HepG2 (cell line): Measurements from ENCODE around the gene CD68. TPM values are rescaled to one million over a fixed set of nuclear protein-coding genes. Genes with fewer than 3 reads are reported as not detected.

Source experiments
- CBX5 ChIP-seq: sonication (generic); formaldehyde crosslinking; IDR thresholded peaks from 2 replicates; pipeline ENCODE4 v1.4.0; 2020; ENCODE audit warnings: missing genetic modification reagents, borderline replicate concordance
- JDP2 ChIP-seq: sonication (generic); formaldehyde crosslinking; IDR thresholded peaks from 2 replicates; pipeline ENCODE4 v1.8.1; 2022; ENCODE audit warnings: missing genetic modification reagents, borderline replicate concordance
- NFKBIZ ChIP-seq: IDR thresholded peaks from 2 replicates; pipeline ENCODE4 v1.6.1; 2018; ENCODE audit warnings: missing genetic modification reagents, missing compliant biosample characterization
- RCOR2 ChIP-seq: IDR thresholded peaks from 2 replicates; pipeline ENCODE4 v1.6.1; 2016; ENCODE audit warnings: missing biosample characterization, missing genetic modification reagents
- ZFP62 ChIP-seq: sonication (generic); formaldehyde crosslinking; IDR thresholded peaks from 2 replicates; pipeline ENCODE4 v1.4.0; 2020; ENCODE audit warnings: missing genetic modification reagents
- ZKSCAN1 ChIP-seq: fragments of 150-350 bp; IDR thresholded peaks from 2 replicates; pipeline ENCODE4 v1.6.1; 2014; ENCODE audit warnings: low read length
- ZNF3 ChIP-seq: IDR thresholded peaks from 2 replicates; pipeline ENCODE4 v1.7.0; 2017; ENCODE audit warnings: inconsistent platforms
- ZNF878 ChIP-seq: sonication (generic); formaldehyde crosslinking; IDR thresholded peaks from 2 replicates; pipeline ENCODE4 v1.8.1; 2023; ENCODE audit warnings: mild to moderate bottlenecking, missing genetic modification reagents, moderate library complexity
- polyA plus RNA-seq, 8 experiments: library from polyadenylated mRNA; depleted of rRNA in 3 of 8; stranded (reverse) in 7 of 8; unstranded in 1 of 8; fragments of >200 nt; fragmentation: Illumina TruSeq in 4 of 8; extraction: Trizol in 4 of 8; gene quantifications; 2 replicates each; pipeline versions ENCODE4 v1.2.1 to v1.2.3, GENCODE V29; 2011 to 2016; ENCODE audit warnings: low read depth in 4 of 8, missing spikeins in 1 of 8, mixed read lengths in 1 of 8; ENCODE audit not compliant: insufficient read depth in 1 of 8
- total RNA-seq, 5 experiments: library from RNA; depleted of rRNA; stranded (reverse); fragments of >200 nt; fragmentation: Illumina TruSeq; extraction: Trizol; gene quantifications; 2 replicates each; pipeline ENCODE4 v1.2.3, GENCODE V29; 2016; ENCODE audit warnings: low read depth in 1 of 5
- TF ChIP-seq, protein P1 (sequence below): sonication (generic); formaldehyde crosslinking; IDR thresholded peaks from 2 replicates; pipeline ENCODE4 v1.4.0; 2020; ENCODE audit warnings: missing genetic modification reagents, borderline replicate concordance
- TF ChIP-seq, protein P2 (sequence below): sonication (generic); formaldehyde crosslinking; IDR thresholded peaks from 2 replicates; pipeline ENCODE4 v1.4.0; 2020; ENCODE audit warnings: missing genetic modification reagents
- TF ChIP-seq, protein P3 (sequence below): sonication (generic); formaldehyde crosslinking; IDR thresholded peaks from 2 replicates; pipeline ENCODE4 v1.4.0; 2020; ENCODE audit warnings: missing genetic modification reagents
- TF ChIP-seq, protein P4 (sequence below): sonication (generic); formaldehyde crosslinking; IDR thresholded peaks from 2 replicates; pipeline ENCODE4 v1.4.0; 2020; ENCODE audit warnings: missing genetic modification reagents

The CD68 gene
- total and polyA plus RNA-seq, 2 of the 13 experiments (the other 11 are each of a cell fraction or from before 2014, with no cell fraction given) = 10.3 to 104 TPM

DNA sequence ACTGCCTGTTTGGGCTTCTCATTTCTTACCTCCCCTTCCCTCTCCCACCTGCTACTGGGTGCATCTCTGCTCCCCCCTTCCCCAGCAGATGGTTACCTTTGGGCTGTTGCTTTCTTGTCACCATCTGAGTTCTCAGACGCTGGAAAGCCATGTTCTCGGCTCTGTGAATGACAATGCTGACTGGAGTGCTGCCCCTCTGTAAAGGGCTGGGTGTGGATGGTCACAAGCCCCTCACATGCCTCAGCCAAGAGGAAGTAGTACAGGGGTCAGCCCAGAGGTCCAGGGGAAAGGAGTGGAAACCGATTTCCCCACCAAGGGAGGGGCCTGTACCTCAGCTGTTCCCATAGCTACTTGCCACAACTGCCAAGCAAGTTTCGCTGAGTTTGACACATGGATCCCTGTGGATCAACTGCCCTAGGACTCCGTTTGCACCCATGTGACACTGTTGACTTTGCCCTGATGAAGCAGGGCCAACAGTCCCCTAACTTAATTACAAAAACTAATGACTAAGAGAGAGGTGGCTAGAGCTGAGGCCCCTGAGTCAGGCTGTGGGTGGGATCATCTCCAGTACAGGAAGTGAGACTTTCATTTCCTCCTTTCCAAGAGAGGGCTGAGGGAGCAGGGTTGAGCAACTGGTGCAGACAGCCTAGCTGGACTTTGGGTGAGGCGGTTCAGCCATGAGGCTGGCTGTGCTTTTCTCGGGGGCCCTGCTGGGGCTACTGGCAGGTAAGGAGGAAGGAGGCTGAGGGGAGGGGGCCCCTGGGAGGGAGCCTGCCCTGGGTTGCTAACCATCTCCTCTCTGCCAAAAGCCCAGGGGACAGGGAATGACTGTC, at the start of gene CD68 (continued):
- peak; percentile 88; the same call in 1 of the 2 replicates for TF ChIP-seq ZNF878
- TF ChIP-seq CBX5 (CRISPR knock-in tag) = peak; percentile 79; the same call in 1 of the 2 replicates
- TF ChIP-seq, protein P1, sequence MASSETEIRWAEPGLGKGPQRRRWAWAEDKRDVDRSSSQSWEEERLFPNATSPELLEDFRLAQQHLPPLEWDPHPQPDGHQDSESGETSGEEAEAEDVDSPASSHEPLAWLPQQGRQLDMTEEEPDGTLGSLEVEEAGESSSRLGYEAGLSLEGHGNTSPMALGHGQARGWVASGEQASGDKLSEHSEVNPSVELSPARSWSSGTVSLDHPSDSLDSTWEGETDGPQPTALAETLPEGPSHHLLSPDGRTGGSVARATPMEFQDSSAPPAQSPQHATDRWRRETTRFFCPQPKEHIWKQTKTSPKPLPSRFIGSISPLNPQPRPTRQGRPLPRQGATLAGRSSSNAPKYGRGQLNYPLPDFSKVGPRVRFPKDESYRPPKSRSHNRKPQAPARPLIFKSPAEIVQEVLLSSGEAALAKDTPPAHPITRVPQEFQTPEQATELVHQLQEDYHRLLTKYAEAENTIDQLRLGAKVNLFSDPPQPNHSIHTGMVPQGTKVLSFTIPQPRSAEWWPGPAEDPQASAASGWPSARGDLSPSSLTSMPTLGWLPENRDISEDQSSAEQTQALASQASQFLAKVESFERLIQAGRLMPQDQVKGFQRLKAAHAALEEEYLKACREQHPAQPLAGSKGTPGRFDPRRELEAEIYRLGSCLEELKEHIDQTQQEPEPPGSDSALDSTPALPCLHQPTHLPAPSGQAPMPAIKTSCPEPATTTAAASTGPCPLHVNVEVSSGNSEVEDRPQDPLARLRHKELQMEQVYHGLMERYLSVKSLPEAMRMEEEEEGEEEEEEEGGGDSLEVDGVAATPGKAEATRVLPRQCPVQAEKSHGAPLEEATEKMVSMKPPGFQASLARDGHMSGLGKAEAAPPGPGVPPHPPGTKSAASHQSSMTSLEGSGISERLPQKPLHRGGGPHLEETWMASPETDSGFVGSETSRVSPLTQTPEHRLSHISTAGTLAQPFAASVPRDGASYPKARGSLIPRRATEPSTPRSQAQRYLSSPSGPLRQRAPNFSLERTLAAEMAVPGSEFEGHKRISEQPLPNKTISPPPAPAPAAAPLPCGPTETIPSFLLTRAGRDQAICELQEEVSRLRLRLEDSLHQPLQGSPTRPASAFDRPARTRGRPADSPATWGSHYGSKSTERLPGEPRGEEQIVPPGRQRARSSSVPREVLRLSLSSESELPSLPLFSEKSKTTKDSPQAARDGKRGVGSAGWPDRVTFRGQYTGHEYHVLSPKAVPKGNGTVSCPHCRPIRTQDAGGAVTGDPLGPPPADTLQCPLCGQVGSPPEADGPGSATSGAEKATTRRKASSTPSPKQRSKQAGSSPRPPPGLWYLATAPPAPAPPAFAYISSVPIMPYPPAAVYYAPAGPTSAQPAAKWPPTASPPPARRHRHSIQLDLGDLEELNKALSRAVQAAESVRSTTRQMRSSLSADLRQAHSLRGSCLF (CRISPR knock-in tag) = 0 out of 2 replicates have a peak, but pooled peaks have one; percentile 13
- no peak for TF ChIP-seq ZNF3
- no peak for TF ChIP-seq ZFP62 (CRISPR knock-in tag)
- no peak for TF ChIP-seq JDP2 (CRISPR knock-in tag)
- no peak; the same call in none of the 2 replicates for TF ChIP-seq NFKBIZ
- TF ChIP-seq, protein P2, sequence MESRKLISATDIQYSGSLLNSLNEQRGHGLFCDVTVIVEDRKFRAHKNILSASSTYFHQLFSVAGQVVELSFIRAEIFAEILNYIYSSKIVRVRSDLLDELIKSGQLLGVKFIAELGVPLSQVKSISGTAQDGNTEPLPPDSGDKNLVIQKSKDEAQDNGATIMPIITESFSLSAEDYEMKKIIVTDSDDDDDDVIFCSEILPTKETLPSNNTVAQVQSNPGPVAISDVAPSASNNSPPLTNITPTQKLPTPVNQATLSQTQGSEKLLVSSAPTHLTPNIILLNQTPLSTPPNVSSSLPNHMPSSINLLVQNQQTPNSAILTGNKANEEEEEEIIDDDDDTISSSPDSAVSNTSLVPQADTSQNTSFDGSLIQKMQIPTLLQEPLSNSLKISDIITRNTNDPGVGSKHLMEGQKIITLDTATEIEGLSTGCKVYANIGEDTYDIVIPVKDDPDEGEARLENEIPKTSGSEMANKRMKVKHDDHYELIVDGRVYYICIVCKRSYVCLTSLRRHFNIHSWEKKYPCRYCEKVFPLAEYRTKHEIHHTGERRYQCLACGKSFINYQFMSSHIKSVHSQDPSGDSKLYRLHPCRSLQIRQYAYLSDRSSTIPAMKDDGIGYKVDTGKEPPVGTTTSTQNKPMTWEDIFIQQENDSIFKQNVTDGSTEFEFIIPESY = peak; percentile 43; the same call in 1 of the 2 replicates
- TF ChIP-seq RCOR2 (CRISPR knock-in tag) = peak; percentile 36; the same call in 1 of the 2 replicates
- TF ChIP-seq, protein P3, sequence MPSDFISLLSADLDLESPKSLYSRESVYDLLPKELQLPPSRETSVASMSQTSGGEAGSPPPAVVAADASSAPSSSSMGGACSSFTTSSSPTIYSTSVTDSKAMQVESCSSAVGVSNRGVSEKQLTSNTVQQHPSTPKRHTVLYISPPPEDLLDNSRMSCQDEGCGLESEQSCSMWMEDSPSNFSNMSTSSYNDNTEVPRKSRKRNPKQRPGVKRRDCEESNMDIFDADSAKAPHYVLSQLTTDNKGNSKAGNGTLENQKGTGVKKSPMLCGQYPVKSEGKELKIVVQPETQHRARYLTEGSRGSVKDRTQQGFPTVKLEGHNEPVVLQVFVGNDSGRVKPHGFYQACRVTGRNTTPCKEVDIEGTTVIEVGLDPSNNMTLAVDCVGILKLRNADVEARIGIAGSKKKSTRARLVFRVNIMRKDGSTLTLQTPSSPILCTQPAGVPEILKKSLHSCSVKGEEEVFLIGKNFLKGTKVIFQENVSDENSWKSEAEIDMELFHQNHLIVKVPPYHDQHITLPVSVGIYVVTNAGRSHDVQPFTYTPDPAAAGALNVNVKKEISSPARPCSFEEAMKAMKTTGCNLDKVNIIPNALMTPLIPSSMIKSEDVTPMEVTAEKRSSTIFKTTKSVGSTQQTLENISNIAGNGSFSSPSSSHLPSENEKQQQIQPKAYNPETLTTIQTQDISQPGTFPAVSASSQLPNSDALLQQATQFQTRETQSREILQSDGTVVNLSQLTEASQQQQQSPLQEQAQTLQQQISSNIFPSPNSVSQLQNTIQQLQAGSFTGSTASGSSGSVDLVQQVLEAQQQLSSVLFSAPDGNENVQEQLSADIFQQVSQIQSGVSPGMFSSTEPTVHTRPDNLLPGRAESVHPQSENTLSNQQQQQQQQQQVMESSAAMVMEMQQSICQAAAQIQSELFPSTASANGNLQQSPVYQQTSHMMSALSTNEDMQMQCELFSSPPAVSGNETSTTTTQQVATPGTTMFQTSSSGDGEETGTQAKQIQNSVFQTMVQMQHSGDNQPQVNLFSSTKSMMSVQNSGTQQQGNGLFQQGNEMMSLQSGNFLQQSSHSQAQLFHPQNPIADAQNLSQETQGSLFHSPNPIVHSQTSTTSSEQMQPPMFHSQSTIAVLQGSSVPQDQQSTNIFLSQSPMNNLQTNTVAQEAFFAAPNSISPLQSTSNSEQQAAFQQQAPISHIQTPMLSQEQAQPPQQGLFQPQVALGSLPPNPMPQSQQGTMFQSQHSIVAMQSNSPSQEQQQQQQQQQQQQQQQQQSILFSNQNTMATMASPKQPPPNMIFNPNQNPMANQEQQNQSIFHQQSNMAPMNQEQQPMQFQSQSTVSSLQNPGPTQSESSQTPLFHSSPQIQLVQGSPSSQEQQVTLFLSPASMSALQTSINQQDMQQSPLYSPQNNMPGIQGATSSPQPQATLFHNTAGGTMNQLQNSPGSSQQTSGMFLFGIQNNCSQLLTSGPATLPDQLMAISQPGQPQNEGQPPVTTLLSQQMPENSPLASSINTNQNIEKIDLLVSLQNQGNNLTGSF (CRISPR knock-in tag) = 0 out of 2 replicates have a peak, but pooled peaks have one; percentile 42
- TF ChIP-seq ZKSCAN1 = no peak; the same call in 1 of the 2 replicates
- TF ChIP-seq, protein P4, sequence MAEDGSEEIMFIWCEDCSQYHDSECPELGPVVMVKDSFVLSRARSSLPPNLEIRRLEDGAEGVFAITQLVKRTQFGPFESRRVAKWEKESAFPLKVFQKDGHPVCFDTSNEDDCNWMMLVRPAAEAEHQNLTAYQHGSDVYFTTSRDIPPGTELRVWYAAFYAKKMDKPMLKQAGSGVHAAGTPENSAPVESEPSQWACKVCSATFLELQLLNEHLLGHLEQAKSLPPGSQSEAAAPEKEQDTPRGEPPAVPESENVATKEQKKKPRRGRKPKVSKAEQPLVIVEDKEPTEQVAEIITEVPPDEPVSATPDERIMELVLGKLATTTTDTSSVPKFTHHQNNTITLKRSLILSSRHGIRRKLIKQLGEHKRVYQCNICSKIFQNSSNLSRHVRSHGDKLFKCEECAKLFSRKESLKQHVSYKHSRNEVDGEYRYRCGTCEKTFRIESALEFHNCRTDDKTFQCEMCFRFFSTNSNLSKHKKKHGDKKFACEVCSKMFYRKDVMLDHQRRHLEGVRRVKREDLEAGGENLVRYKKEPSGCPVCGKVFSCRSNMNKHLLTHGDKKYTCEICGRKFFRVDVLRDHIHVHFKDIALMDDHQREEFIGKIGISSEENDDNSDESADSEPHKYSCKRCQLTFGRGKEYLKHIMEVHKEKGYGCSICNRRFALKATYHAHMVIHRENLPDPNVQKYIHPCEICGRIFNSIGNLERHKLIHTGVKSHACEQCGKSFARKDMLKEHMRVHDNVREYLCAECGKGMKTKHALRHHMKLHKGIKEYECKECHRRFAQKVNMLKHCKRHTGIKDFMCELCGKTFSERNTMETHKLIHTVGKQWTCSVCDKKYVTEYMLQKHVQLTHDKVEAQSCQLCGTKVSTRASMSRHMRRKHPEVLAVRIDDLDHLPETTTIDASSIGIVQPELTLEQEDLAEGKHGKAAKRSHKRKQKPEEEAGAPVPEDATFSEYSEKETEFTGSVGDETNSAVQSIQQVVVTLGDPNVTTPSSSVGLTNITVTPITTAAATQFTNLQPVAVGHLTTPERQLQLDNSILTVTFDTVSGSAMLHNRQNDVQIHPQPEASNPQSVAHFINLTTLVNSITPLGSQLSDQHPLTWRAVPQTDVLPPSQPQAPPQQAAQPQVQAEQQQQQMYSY (CRISPR knock-in tag) = peak; percentile 20; the same call in 1 of the 2 replicates
